Endothelial cell of umbilical vein (primary cell): Measurements from ENCODE around the gene FAM163A. TPM values are rescaled to one million over a fixed set of nuclear protein-coding genes. Genes with fewer than 3 reads are reported as not detected.

Experiments
- BruUV-seq: library from RNA; stranded (reverse); fragments of 400-500 nt; replicated peaks from 2 replicates; lab custom pipeline; 2021; lab: Mats Ljungman, UMichigan
- CTCF ChIA-PET: fragments of 300-600, 350-600 bp; sonication (Branson Sonifier 250); formaldehyde crosslinking; loops from one replicate; lab custom pipeline; 2021; ENCODE audit warnings: antibody characterized with exemption, inconsistent platforms; lab: Charles Lee
- POLR2A ChIA-PET: fragments of 300-600, 350-600 bp; sonication (Branson Sonifier 250); formaldehyde crosslinking; loops from one replicate; lab custom pipeline; 2021; ENCODE audit warnings: antibody characterized with exemption, inconsistent platforms; lab: Charles Lee
- DNase-seq: peaks from one replicate; pipeline ENCODE4 v3.0.0-alpha.2; 2011; ENCODE audit warnings: low read depth, low spot score
- FAIRE-seq: peaks from 2 replicates; lab custom pipeline; 2011; peaks lifted over from hg19 to GRCh38; lab: Jason Lieb, UNC
- H2AFZ ChIP-seq: 2 replicates; pipeline ENCODE4 v1.6.0; 2012; ENCODE audit warnings: low read depth, low read length, control low read depth, inconsistent platforms
- H3K27ac ChIP-seq: 2 replicates; pipeline ENCODE4 v1.5.1; 2011; ENCODE audit warnings: low read depth, mild to moderate bottlenecking, control low read depth, low read length, moderate library complexity; ENCODE audit not compliant: insufficient read depth
- H3K27me3 ChIP-seq, 2 experiments: 2 replicates each; pipeline versions ENCODE4 v1.6.0 to v1.6.1; 2011; ENCODE audit warnings: low read length in 2 of 2, mixed read lengths in 1 of 2; ENCODE audit not compliant: control insufficient read depth in 2 of 2, insufficient read depth in 2 of 2
- H3K36me3 ChIP-seq, 2 experiments: 2 replicates in 1 of 2; 3 replicates in 1 of 2; pipeline ENCODE4 v1.5.1; 2011; ENCODE audit warnings: low read length in 2 of 2, mild to moderate bottlenecking in 1 of 2, moderate library complexity in 1 of 2; ENCODE audit not compliant: control insufficient read depth in 2 of 2, insufficient read depth in 2 of 2; ENCODE audit errors: extremely low read depth in 1 of 2
- H3K4me1 ChIP-seq: 3 replicates; pipeline ENCODE4 v1.5.1; 2011; ENCODE audit warnings: mild to moderate bottlenecking, low read length; ENCODE audit not compliant: control insufficient read depth, insufficient read depth; ENCODE audit errors: extremely low read depth
- H3K4me2 ChIP-seq: 2 replicates; pipeline ENCODE4 v1.6.1; 2011; ENCODE audit warnings: low read length, control low read depth, mixed read lengths; ENCODE audit not compliant: insufficient read depth
- H3K4me3 ChIP-seq, 3 experiments: fragments of 200-600 bp in 1 of 3; sonication (generic), shearing (Covaris generic) in 1 of 3; replicated peaks in 1 of 3; 2 replicates each; pipeline ENCODE4 v1.5.1; 2011 to 2016; ENCODE audit warnings: control low read depth in 3 of 3, low read length in 3 of 3, mild to moderate bottlenecking in 2 of 3, inconsistent platforms in 1 of 3, low read depth in 1 of 3, moderate library complexity in 1 of 3; ENCODE audit not compliant: insufficient read depth in 1 of 3
- H3K79me2 ChIP-seq: 2 replicates; pipeline ENCODE4 v1.6.0; 2012; ENCODE audit warnings: low read length, inconsistent platforms; ENCODE audit not compliant: control insufficient read depth, insufficient read depth
- H3K9ac ChIP-seq: replicated peaks from 2 replicates; pipeline ENCODE3; 2011; ENCODE audit warnings: low read length, control low read depth; ENCODE audit not compliant: insufficient read depth; ENCODE audit errors: extremely low read depth
- H3K9me1 ChIP-seq: replicated peaks from 3 replicates; pipeline ENCODE4 v1.6.0; 2011; ENCODE audit warnings: mild to moderate bottlenecking, low read length; ENCODE audit not compliant: control insufficient read depth, insufficient read depth; ENCODE audit errors: extremely low read depth
- H3K9me3 ChIP-seq: replicated peaks from 2 replicates; pipeline ENCODE4 v1.5.1; 2012; ENCODE audit warnings: low read length, inconsistent platforms; ENCODE audit not compliant: control insufficient read depth, insufficient read depth
- H4K20me1 ChIP-seq: replicated peaks from 2 replicates; pipeline ENCODE3; 2011; ENCODE audit warnings: mild to moderate bottlenecking, low read length; ENCODE audit not compliant: control insufficient read depth, insufficient read depth; ENCODE audit errors: extremely low read depth
- CTCF ChIP-seq, 2 donors: IDR thresholded peaks; 1 replicate in 1 of 2; 2 replicates in 1 of 2; pipeline ENCODE4 v1.5.1; 2011; ENCODE audit warnings: low read length in 2 of 2, mild to moderate bottlenecking in 2 of 2, moderate library complexity in 2 of 2, control low read depth in 1 of 2, inconsistent platforms in 1 of 2, low read depth in 1 of 2; ENCODE audit not compliant: insufficient read depth in 1 of 2; ENCODE audit errors: extremely low read depth in 1 of 2
- EZH2 ChIP-seq: IDR thresholded peaks from 2 replicates; pipeline ENCODE4 v1.6.1; 2012; ENCODE audit warnings: borderline replicate concordance, low read depth, mild to moderate bottlenecking, moderate library complexity, low read length, inconsistent platforms; ENCODE audit not compliant: severe bottlenecking
- FOS ChIP-seq: IDR thresholded peaks from 2 replicates; pipeline ENCODE4 v1.6.1; 2011; ENCODE audit warnings: mild to moderate bottlenecking, low read length, moderate library complexity, borderline replicate concordance; ENCODE audit not compliant: insufficient read depth
- GATA2 ChIP-seq: IDR thresholded peaks from 2 replicates; pipeline ENCODE4 v1.7.0; 2011; ENCODE audit warnings: low read depth, mild to moderate bottlenecking, moderate library complexity, mixed read lengths, low read length; ENCODE audit not compliant: insufficient read length, insufficient read depth
- JUN ChIP-seq: IDR thresholded peaks from 2 replicates; pipeline ENCODE4 v1.6.1; 2011; ENCODE audit warnings: borderline replicate concordance, low read depth; ENCODE audit not compliant: insufficient read length, insufficient read depth
- MYC ChIP-seq: IDR thresholded peaks from one replicate; pipeline ENCODE4 v1.6.1; 2011; ENCODE audit warnings: mild to moderate bottlenecking, low read depth, low read length
- POLR2A ChIP-seq: IDR thresholded peaks from 2 replicates; pipeline ENCODE4 v1.6.1; 2012; ENCODE audit warnings: low read depth, mild to moderate bottlenecking, control low read depth, low read length
- POLR2AphosphoS5 ChIP-seq: IDR thresholded peaks from 2 replicates; pipeline ENCODE4 v1.6.1; 2012; ENCODE audit warnings: low read depth, mild to moderate bottlenecking, control low read depth, low read length, moderate library complexity; ENCODE audit not compliant: insufficient read depth
- dilution Hi-C: fragments of 300-500 bp; cut with MboI; formaldehyde crosslinking; loops from one replicate; pipeline ENCODE4 v1.15.0; 2019; ENCODE audit warnings: low sequenced_read_pairs; ENCODE audit not compliant: extremely low pct_ligation_motif_present
- intact Hi-C: fragments of 100-400 bp; cut with micrococcal nuclease; formaldehyde crosslinking; loops from one replicate; pipeline ENCODE4 v1.10.0; 2022
- polyA plus RNA-seq, 4 experiments: library from polyadenylated mRNA; depleted of rRNA in 3 of 4; stranded (reverse) in 3 of 4; unstranded in 1 of 4; fragments of >200 nt; gene quantifications; 2 replicates each; pipeline versions ENCODE4 v1.2.1 to v1.2.3, GENCODE V29; 2011 to 2012; ENCODE audit warnings: missing spikeins in 1 of 4
- total RNA-seq: library from RNA; stranded (reverse); gene quantifications from 2 replicates; pipeline ENCODE4 v1.2.3, GENCODE V29; 2021
- TF ChIP-seq, protein P1 (sequence below): IDR thresholded peaks from 2 replicates; pipeline ENCODE4 v1.6.1; 2011; ENCODE audit not compliant: insufficient read depth, insufficient read length

Gene FAM163A
- total and polyA plus RNA-seq, 2 donors (not counting 3 experiments of a cell fraction or from before 2014, with no cell fraction given) = not detected

GRCh38 chr1:179757933-179758332 lies 14.8 kb downstream of the FAM163A start:
- TF ChIP-seq POLR2A (no peak), JUN (no peak), MYC (no peak)

DNA sequence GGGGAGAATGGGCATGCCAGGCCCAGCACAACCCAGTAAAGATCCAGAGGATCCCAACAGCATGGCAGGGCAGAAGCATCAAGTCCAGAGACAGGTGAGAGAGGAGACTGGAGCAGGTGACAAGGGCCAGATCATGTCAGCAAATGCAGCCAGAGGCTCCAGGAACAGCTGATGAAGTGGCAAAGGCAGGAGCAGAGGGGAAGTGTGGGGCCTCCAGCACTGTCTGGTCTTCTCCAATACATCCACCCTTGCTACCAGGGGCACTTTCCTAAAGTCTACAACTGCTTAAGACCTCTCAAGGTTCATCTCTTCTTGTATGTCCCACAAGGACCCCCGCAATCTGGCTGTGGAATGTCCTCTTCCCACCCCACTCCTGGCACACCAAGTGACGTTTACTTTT lies 17.4 kb downstream of the FAM163A start:
- peaks cover 15% of the 10 kb centered on the region in 2 experiments for H3K27me3 ChIP-seq
- H3K4me1 ChIP-seq = no peaks in the 10 kb centered on the region
- no peak for DNase-seq
- no peak overlapping the region for H3K9ac ChIP-seq
- no peaks in the 10 kb centered on the region for H3K9me1 ChIP-seq
- no peak overlapping the region for H3K27ac ChIP-seq
- ChIA-PET CTCF (interaction anchor here (1.0 to 3.5 kb wide), 2 partner anchors 14 to 49 kb away, joined by 3 to 19 read pairs; no protein-coding TSS in a partner anchor), POLR2A (no interaction called here)
- no peak overlapping the region for H2AFZ ChIP-seq
- no peaks in the 10 kb centered on the region for H3K79me2 ChIP-seq
- no TSS peak for BruUV-seq
- no peaks in the 10 kb centered on the region for H4K20me1 ChIP-seq
- no peaks in the 10 kb centered on the region for H3K36me3 ChIP-seq
- no peak overlapping the region for H3K4me2 ChIP-seq
- FAIRE-seq = no peak
- dilution Hi-C loops (no loop called here), intact Hi-C loops (no loop called here)
- TF ChIP-seq GATA2 (no peak), JUN (no peak), CTCF (IDR thresholded peaks at IDR 0.05; ENCODE audit: extremely low read depth in 1 of 2, insufficient read depth in 1 of 2, low read depth in 1 of 2, low read length in 2 of 2) (no peak), MYC (no peak), EZH2 (no peak), FOS (no peak), POLR2A (no peak), POLR2AphosphoS5 (no peak)
- TF ChIP-seq, protein P1, sequence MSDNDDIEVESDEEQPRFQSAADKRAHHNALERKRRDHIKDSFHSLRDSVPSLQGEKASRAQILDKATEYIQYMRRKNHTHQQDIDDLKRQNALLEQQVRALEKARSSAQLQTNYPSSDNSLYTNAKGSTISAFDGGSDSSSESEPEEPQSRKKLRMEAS = no peak
- no peak overlapping the region for H3K4me3 ChIP-seq
- no peaks in the 10 kb centered on the region for H3K9me3 ChIP-seq

More at GRCh38 chr1:179757933-179758332, 14.8 kb downstream of the FAM163A start:
- H3K36me3 ChIP-seq = no peaks in the 10 kb centered on the region
- peaks cover 10 to 12% of the 10 kb centered on the region in 2 experiments for H3K27me3 ChIP-seq
- H4K20me1 ChIP-seq = no peaks in the 10 kb centered on the region
- no peaks in the 10 kb centered on the region for H3K4me1 ChIP-seq
- no peak overlapping the region for H3K4me3 ChIP-seq
- H3K27ac ChIP-seq = no peak overlapping the region
- intact Hi-C loops (no loop called here), dilution Hi-C loops (no loop called here)
- CTCF ChIA-PET = interaction anchor here (1.4 kb wide), 1 partner anchor 11 kb away, joined by 4 read pairs; no protein-coding TSS in a partner anchor
- H2AFZ ChIP-seq = no peak overlapping the region
- no peaks in the 10 kb centered on the region for H3K9me3 ChIP-seq
- no TSS peak for BruUV-seq
- H3K9me1 ChIP-seq = no peaks in the 10 kb centered on the region
- no peaks in the 10 kb centered on the region for H3K79me2 ChIP-seq
- DNase-seq (no peak), FAIRE-seq (no peak)
- H3K9ac ChIP-seq = no peak overlapping the region
- POLR2A ChIA-PET = no interaction called here
- H3K4me2 ChIP-seq = no peak overlapping the region
